HL-60 (cell line): ENCODE data around the gene LONP2.
"Not testable (repeated sequence)": the region's sequence is repeated elsewhere in the genome, so short reads cannot be mapped to it uniquely, and the experiment has no call there.

Source experiments
- CTCF ChIP-seq: IDR thresholded peaks from one replicate; pipeline ENCODE4 v1.5.1; 2011; ENCODE audit warnings: low read length, control low read depth, inconsistent platforms; ENCODE audit not compliant: insufficient read depth
- GABPA ChIP-seq: IDR thresholded peaks from 2 replicates; pipeline ENCODE4 v1.6.1; 2012; ENCODE audit warnings: low read depth
- POLR2AphosphoS5 ChIP-seq: IDR thresholded peaks from 2 replicates; pipeline ENCODE4 v1.6.1; 2012; ENCODE audit warnings: low read depth
- SPI1 ChIP-seq: IDR thresholded peaks from 2 replicates; pipeline ENCODE4 v1.6.1; 2012; ENCODE audit warnings: low read depth, mild to moderate bottlenecking, borderline replicate concordance
- TF ChIP-seq, protein P1 (sequence below): IDR thresholded peaks from 2 replicates; pipeline ENCODE4 v1.6.1; 2012; ENCODE audit warnings: low read depth; ENCODE audit not compliant: insufficient replicate concordance

GRCh38 chr16:48240147-48240546 lies 4.0 kb upstream of the LONP2 start:
- TF ChIP-seq CTCF, POLR2AphosphoS5, GABPA, SPI1: not testable (repeated sequence)
- TF ChIP-seq, protein P1, sequence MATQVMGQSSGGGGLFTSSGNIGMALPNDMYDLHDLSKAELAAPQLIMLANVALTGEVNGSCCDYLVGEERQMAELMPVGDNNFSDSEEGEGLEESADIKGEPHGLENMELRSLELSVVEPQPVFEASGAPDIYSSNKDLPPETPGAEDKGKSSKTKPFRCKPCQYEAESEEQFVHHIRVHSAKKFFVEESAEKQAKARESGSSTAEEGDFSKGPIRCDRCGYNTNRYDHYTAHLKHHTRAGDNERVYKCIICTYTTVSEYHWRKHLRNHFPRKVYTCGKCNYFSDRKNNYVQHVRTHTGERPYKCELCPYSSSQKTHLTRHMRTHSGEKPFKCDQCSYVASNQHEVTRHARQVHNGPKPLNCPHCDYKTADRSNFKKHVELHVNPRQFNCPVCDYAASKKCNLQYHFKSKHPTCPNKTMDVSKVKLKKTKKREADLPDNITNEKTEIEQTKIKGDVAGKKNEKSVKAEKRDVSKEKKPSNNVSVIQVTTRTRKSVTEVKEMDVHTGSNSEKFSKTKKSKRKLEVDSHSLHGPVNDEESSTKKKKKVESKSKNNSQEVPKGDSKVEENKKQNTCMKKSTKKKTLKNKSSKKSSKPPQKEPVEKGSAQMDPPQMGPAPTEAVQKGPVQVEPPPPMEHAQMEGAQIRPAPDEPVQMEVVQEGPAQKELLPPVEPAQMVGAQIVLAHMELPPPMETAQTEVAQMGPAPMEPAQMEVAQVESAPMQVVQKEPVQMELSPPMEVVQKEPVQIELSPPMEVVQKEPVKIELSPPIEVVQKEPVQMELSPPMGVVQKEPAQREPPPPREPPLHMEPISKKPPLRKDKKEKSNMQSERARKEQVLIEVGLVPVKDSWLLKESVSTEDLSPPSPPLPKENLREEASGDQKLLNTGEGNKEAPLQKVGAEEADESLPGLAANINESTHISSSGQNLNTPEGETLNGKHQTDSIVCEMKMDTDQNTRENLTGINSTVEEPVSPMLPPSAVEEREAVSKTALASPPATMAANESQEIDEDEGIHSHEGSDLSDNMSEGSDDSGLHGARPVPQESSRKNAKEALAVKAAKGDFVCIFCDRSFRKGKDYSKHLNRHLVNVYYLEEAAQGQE, result not testable (repeated sequence)
